OCI-LY7 (cell line): ENCODE results near the gene WNT6. TPM values are rescaled to one million over a fixed set of nuclear protein-coding genes. Genes with fewer than 3 reads are reported as not detected.
A peak's percentile ranks its signal among the peaks of the same experiment; 100 is the strongest.

Source experiments
- BruUV-seq: library from RNA; stranded (reverse); fragments of 400-500 nt; replicated peaks from 2 replicates; lab custom pipeline; 2021; lab: Mats Ljungman, UMichigan
- CTCF ChIA-PET: fragments of 300-600 bp; sonication (Branson Sonifier 250); formaldehyde crosslinking; loops from one replicate; lab custom pipeline; 2022; ENCODE audit warnings: antibody characterized with exemption; ENCODE audit not compliant: unreplicated experiment; lab: Charles Lee
- POLR2A ChIA-PET: fragments of 300-600 bp; sonication (Branson Sonifier 250); formaldehyde crosslinking; loops from one replicate; lab custom pipeline; 2022; ENCODE audit warnings: antibody characterized with exemption; lab: Charles Lee
- DNase-seq: peaks from one replicate; pipeline ENCODE4 v3.0.0-alpha.2; 2015; ENCODE audit warnings: low spot score
- H2AFZ ChIP-seq: fragments of 200-600 bp; sonication (generic), shearing (Covaris generic); 2 replicates; pipeline ENCODE4 v1.6.1; 2014; ENCODE audit warnings: mild to moderate bottlenecking, antibody characterized with exemption, low read length, moderate library complexity
- H3K27ac ChIP-seq: fragments of 200-600 bp; sonication (generic); 2 replicates; pipeline ENCODE4 v1.5.1; 2014; ENCODE audit warnings: mixed run types, low read depth, mild to moderate bottlenecking, moderate library complexity, low read length, inconsistent platforms; ENCODE audit not compliant: poor library complexity, severe bottlenecking
- H3K36me3 ChIP-seq: fragments of 200-600 bp; sonication (generic); 2 replicates; pipeline ENCODE4 v1.6.1; 2014; ENCODE audit warnings: mild to moderate bottlenecking, antibody characterized with exemption, low read length, moderate library complexity, mixed read lengths; ENCODE audit not compliant: insufficient read depth
- H3K4me1 ChIP-seq: fragments of 200-600 bp; sonication (generic); 2 replicates; pipeline ENCODE4 v1.5.1; 2014; ENCODE audit warnings: mild to moderate bottlenecking, low read length; ENCODE audit not compliant: insufficient read depth, poor library complexity, severe bottlenecking
- H3K4me2 ChIP-seq: fragments of 200-600 bp; sonication (generic); 2 replicates; pipeline ENCODE4 v1.6.1; 2014; ENCODE audit warnings: mild to moderate bottlenecking, low read length
- H3K4me3 ChIP-seq: fragments of 200-600 bp; sonication (generic); 2 replicates; pipeline ENCODE4 v1.5.1; 2014; ENCODE audit warnings: mild to moderate bottlenecking, low read depth, low read length; ENCODE audit not compliant: poor library complexity, severe bottlenecking
- H3K79me2 ChIP-seq: fragments of 200-600 bp; sonication (generic); 2 replicates; pipeline ENCODE4 v1.6.1; 2016; ENCODE audit warnings: low read depth, mild to moderate bottlenecking, low read length, moderate library complexity, mixed read lengths; ENCODE audit not compliant: insufficient read depth
- H3K9me2 ChIP-seq: fragments of 200-600 bp; sonication (generic); 2 replicates; pipeline ENCODE4 v1.6.1; 2016; ENCODE audit warnings: mild to moderate bottlenecking, low read length, mixed read lengths; ENCODE audit not compliant: insufficient read depth
- H3K9me3 ChIP-seq: fragments of 200-600 bp; sonication (generic); 2 replicates; pipeline ENCODE4 v1.6.1; 2014; ENCODE audit warnings: mild to moderate bottlenecking, mixed run types, low read length, mixed read lengths
- H4K20me1 ChIP-seq: fragments of 200-600 bp; sonication (generic); 2 replicates; pipeline ENCODE4 v1.6.1; 2014; ENCODE audit warnings: mild to moderate bottlenecking, antibody characterized with exemption, low read length, moderate library complexity, mixed read lengths; ENCODE audit not compliant: insufficient read depth
- EZH2phosphoT487 ChIP-seq: fragments of 200-600 bp; sonication (generic); IDR thresholded peaks from 2 replicates; pipeline ENCODE4 v1.6.1; 2018; ENCODE audit warnings: low read depth, borderline replicate concordance, mild to moderate bottlenecking, mixed run types, antibody characterized with exemption, low read length, moderate library complexity, mixed read lengths
- intact Hi-C: fragments of 100-400 bp; cut with micrococcal nuclease; formaldehyde crosslinking; loops from one replicate; pipeline ENCODE4 v1.10.0; 2022; ENCODE audit not compliant: unreplicated experiment
- total RNA-seq, 2 experiments: library from RNA; depleted of rRNA in 1 of 2; stranded (reverse); fragments of >200 nt in 1 of 2; shearing (Covaris generic) in 1 of 2; gene quantifications; 2 replicates each; pipeline ENCODE4 v1.2.3, GENCODE V29; 2014 to 2022
- TF ChIP-seq, protein P1 (sequence below): fragments of 200-600 bp; sonication (generic); conservative IDR thresholded peaks from 2 replicates; pipeline ENCODE4 v1.5.1; 2014; ENCODE audit warnings: mild to moderate bottlenecking, antibody characterized with exemption, low read length, moderate library complexity, mixed read lengths

The WNT6 gene
- total RNA-seq, 2 experiments from 2014 or later: 0.74 TPM; not detected in 1

DNA sequence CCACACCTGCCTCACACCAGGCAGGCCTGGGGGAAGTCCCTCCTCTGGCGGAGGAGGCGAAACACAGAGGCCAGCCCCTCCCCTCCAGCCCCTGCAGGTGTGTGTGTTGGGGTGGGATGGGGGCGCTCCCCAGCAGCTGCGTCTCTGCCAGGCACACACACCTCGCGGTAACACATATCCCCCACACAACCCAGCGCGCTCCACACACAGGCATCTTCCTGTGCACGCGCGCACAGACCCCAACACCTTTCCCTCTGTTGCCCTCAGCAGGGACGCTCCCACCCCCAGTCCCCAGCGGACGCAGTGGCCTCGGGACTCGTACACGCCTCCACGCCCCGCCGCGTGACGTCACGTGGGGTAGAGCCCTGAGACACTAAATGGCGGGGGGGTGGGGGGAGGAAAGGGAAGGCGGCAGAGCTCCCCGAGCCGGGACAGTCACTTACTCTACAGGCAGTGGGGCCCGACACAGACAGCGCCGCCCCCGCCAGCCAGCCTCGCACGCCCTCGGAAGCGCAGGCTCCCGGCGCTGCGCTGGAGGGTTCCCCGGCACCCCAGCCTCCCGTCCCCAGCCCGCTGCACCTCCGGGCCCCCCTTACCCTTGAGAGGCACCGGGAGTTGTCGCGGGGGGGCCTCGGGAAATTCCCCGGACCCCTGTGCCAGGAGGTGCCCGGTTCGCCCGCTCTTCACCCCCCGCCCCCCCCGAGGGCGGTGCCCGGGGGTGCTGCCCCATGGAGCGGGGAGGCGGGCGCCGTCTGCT is 20.7 kb downstream of the WNT6 start, which contains the start of gene WNT10A:
Gene WNT10A, plus strand, starts transcription at position 751 of the 757 bp plus-strand sequence. CDS start 144 bp downstream, outside the sequence.
- Histone ChIP-seq H3K79me2 (no peaks in the 10 kb centered on the region), H4K20me1 (no peaks in the 10 kb centered on the region), H3K27ac (peak within 1 kb of the TSS; percentile 78), H2AFZ (peak within 1 kb of the TSS; percentile 45), H3K4me2 (peak within 1 kb of the TSS; percentile 88), H3K4me1 (peaks cover 76% of the 10 kb centered on the region), H3K9me2 (no peaks in the 10 kb centered on the region), H3K9me3 (no peaks in the 10 kb centered on the region), H3K4me3 (peak within 1 kb of the TSS; percentile 67), H3K36me3 (no peaks in the 10 kb centered on the region)
- intact Hi-C loops: loop anchor here (10.0 kb wide), 1 partner anchor 395 kb away; the partner anchor contains the start of gene DNAJB2
- no peak for TF ChIP-seq EZH2phosphoT487
- TF ChIP-seq, protein P1, sequence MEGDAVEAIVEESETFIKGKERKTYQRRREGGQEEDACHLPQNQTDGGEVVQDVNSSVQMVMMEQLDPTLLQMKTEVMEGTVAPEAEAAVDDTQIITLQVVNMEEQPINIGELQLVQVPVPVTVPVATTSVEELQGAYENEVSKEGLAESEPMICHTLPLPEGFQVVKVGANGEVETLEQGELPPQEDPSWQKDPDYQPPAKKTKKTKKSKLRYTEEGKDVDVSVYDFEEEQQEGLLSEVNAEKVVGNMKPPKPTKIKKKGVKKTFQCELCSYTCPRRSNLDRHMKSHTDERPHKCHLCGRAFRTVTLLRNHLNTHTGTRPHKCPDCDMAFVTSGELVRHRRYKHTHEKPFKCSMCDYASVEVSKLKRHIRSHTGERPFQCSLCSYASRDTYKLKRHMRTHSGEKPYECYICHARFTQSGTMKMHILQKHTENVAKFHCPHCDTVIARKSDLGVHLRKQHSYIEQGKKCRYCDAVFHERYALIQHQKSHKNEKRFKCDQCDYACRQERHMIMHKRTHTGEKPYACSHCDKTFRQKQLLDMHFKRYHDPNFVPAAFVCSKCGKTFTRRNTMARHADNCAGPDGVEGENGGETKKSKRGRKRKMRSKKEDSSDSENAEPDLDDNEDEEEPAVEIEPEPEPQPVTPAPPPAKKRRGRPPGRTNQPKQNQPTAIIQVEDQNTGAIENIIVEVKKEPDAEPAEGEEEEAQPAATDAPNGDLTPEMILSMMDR: no peak
- POLR2A ChIA-PET: interaction anchor here (0.5 to 6.2 kb wide), 5 partner anchors 13 to 476 kb away, joined by 3 to 86 read pairs (median 4); no protein-coding TSS in a partner anchor
- CTCF ChIA-PET: interaction anchor here (0.9 to 1.4 kb wide), 4 partner anchors 12 to 17 kb away, joined by 4 to 10 read pairs (median 4); no protein-coding TSS in a partner anchor
- BruUV-seq: no TSS peak
- peak; percentile 89 for DNase-seq

DNA sequence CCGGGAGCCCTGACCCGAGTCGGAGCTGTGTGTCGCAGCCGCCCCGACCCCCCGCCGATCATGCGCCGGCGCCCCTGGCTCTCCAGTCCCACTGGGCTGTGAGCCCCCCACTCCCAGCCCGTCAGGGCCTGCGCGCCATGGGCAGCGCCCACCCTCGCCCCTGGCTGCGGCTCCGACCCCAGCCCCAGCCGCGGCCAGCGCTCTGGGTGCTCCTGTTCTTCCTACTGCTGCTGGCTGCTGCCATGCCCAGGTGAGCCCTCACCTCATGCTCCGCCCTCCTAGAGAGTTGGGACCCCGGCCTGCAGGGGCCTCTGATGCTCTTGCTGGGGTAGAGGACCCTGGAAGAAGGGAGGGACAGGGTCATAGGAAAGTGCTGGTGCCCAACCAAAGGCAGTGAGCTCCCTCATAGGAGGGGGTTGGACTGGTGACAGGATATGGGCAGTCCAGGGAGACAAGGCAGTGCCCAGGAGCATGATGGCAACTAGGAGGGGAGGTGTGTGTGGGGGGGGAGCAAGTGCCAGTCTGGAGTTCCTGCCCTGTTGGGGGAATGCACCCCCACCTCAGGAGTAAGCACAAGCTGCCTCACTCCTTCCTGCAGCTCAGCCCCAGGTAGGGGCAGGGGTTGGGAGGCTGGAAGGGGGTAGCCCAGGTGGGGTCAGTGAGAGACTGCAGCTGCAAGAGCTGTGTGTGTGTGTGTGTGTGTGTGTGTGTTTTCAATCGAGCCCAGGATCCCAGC is 21.4 kb downstream of the WNT6 start:
- POLR2A ChIA-PET: interaction anchor here (0.6 to 6.2 kb wide), 6 partner anchors 11 to 475 kb away, joined by 3 to 86 read pairs (median 4); no protein-coding TSS in a partner anchor
- CTCF ChIA-PET: interaction anchor here (0.9 to 1.4 kb wide), 4 partner anchors 11 to 17 kb away, joined by 4 to 10 read pairs (median 5); no protein-coding TSS in a partner anchor
- no peaks in the 10 kb centered on the region for H4K20me1 ChIP-seq
- H3K9me2 ChIP-seq: no peaks in the 10 kb centered on the region
- H3K9me3 ChIP-seq: no peaks in the 10 kb centered on the region
- H3K4me1 ChIP-seq: peaks cover 84% of the 10 kb centered on the region
- TF ChIP-seq, protein P1: no peak
- no peak for TF ChIP-seq EZH2phosphoT487
- no peak overlapping the region for H3K27ac ChIP-seq
- H3K36me3 ChIP-seq: no peaks in the 10 kb centered on the region
- H3K4me3 ChIP-seq: peak overlapping the region; percentile 67
- peak overlapping the region; percentile 88 for H3K4me2 ChIP-seq
- intact Hi-C loops: loop anchor here (10.0 kb wide), 1 partner anchor 394 kb away; the partner anchor contains the start of gene DNAJB2
- no peak for DNase-seq
- peak overlapping the region; percentile 45 for H2AFZ ChIP-seq
- no peaks in the 10 kb centered on the region for H3K79me2 ChIP-seq
- no TSS peak for BruUV-seq
